Measurements from ENCODE around the gene GTF2H4.
A peak's percentile ranks its signal among the peaks of the same experiment; 100 is the strongest.
"Not testable (repeated sequence)": the region's sequence is repeated elsewhere in the genome, so short reads cannot be mapped to it uniquely, and the experiment has no call there.

Gene GTF2H4

GRCh38 chr6:30907758-30908591 lies at the start of gene GTF2H4:
TSS of gene GTF2H4 (plus strand) at chr6:30908207.
- DNase-seq (ENCODE audit: low read depth, low spot score), result peak; percentile 92

- DNase-seq (ENCODE audit: low read depth, low spot score), result not testable (repeated sequence)
These were observed 48.3 kb upstream of the GTF2H4 start for GRCh38 chr6:30859726-30860125.

GRCh38 chr6:30861257-30862048 lies 46.6 kb upstream of the GTF2H4 start:
- no peak for DNase-seq (ENCODE audit: low read depth, low spot score)

GRCh38 chr6:30862156-30862875 lies 45.7 kb upstream of the GTF2H4 start:
- no peak for DNase-seq (ENCODE audit: low read depth, low spot score)

- no peak for DNase-seq (ENCODE audit: low read depth, low spot score)
These were observed 43.7 kb upstream of the GTF2H4 start for GRCh38 chr6:30864325-30864724.

GRCh38 chr6:30869241-30869749 lies 38.7 kb upstream of the GTF2H4 start:
- DNase-seq (ENCODE audit: low read depth, low spot score), result not testable (repeated sequence)

GRCh38 chr6:30870546-30870945 lies 37.5 kb upstream of the GTF2H4 start:
- no peak for DNase-seq (ENCODE audit: low read depth, low spot score)

GRCh38 chr6:30871592-30872183 lies 36.3 kb upstream of the GTF2H4 start:
- no peak for DNase-seq (ENCODE audit: low read depth, low spot score)

- DNase-seq (ENCODE audit: low read depth, low spot score), result no peak
These were observed 34.8 kb upstream of the GTF2H4 start for GRCh38 chr6:30873137-30873640.

- not testable (repeated sequence) for DNase-seq (ENCODE audit: low read depth, low spot score)
These were observed 34.2 kb upstream of the GTF2H4 start for GRCh38 chr6:30873795-30874194.

- DNase-seq (ENCODE audit: low read depth, low spot score), result no peak
These were observed 32.6 kb upstream of the GTF2H4 start for GRCh38 chr6:30875244-30876038.

GRCh38 chr6:30876039-30876730 lies 31.8 kb upstream of the GTF2H4 start:
- DNase-seq (ENCODE audit: low read depth, low spot score), result no peak

- peak; percentile 61 for DNase-seq (ENCODE audit: low read depth, low spot score)
These were observed 30.4 kb upstream of the GTF2H4 start for GRCh38 chr6:30877419-30878262.

- DNase-seq (ENCODE audit: low read depth, low spot score), result no peak
These were observed 28.2 kb upstream of the GTF2H4 start for GRCh38 chr6:30879684-30880427.

- no peak for DNase-seq (ENCODE audit: low read depth, low spot score)
These were observed 27.2 kb upstream of the GTF2H4 start for GRCh38 chr6:30880698-30881252.

- peak; percentile 32 for DNase-seq (ENCODE audit: low read depth, low spot score)
These were observed 26.4 kb upstream of the GTF2H4 start for GRCh38 chr6:30881392-30882203.

GRCh38 chr6:30882204-30882758 lies 25.7 kb upstream of the GTF2H4 start:
- no peak for DNase-seq (ENCODE audit: low read depth, low spot score)

Data from brain pericyte (primary cell).